ENCODE measurements around the gene KLHDC7B.

Gene KLHDC7B

GRCh38 chr22:50587407-50587806 lies 41.7 kb downstream of the KLHDC7B start:
- no peak for DNase-seq (ENCODE audit: low spot score)

- no peak for DNase-seq (ENCODE audit: low spot score)
Measured at GRCh38 chr22:50595189-50595588, 49.5 kb downstream of the KLHDC7B start.

GRCh38 chr22:50597097-50597496 lies 51.4 kb downstream of the KLHDC7B start:
- DNase-seq (ENCODE audit: low spot score): no peak

- DNase-seq (ENCODE audit: low spot score): no peak
Measured at GRCh38 chr22:50599816-50600455, 54.2 kb downstream of the KLHDC7B start.

GRCh38 chr22:50600538-50600937 lies 54.8 kb downstream of the KLHDC7B start, which contains the start of gene MAPK8IP2:
Gene MAPK8IP2 (plus strand): TSS chr22:50600793. CDS start chr22:50600819, 26 bp downstream.
- no peak for DNase-seq (ENCODE audit: low spot score)

Data from globus pallidus (tissue), 1 donor.